Jurkat, Clone E6-1 (cell line): ENCODE measurements around the gene NSUN2.

Experiments
- DNase-seq: peaks from one replicate; pipeline ENCODE4 v3.0.0-alpha.2; 2011; ENCODE audit warnings: low read depth, low spot score
- H3K4me3 ChIP-seq: 2 replicates; pipeline ENCODE4 v1.5.1; 2011; ENCODE audit warnings: mild to moderate bottlenecking, low read length, control low read depth, moderate library complexity

The NSUN2 gene

DNA sequence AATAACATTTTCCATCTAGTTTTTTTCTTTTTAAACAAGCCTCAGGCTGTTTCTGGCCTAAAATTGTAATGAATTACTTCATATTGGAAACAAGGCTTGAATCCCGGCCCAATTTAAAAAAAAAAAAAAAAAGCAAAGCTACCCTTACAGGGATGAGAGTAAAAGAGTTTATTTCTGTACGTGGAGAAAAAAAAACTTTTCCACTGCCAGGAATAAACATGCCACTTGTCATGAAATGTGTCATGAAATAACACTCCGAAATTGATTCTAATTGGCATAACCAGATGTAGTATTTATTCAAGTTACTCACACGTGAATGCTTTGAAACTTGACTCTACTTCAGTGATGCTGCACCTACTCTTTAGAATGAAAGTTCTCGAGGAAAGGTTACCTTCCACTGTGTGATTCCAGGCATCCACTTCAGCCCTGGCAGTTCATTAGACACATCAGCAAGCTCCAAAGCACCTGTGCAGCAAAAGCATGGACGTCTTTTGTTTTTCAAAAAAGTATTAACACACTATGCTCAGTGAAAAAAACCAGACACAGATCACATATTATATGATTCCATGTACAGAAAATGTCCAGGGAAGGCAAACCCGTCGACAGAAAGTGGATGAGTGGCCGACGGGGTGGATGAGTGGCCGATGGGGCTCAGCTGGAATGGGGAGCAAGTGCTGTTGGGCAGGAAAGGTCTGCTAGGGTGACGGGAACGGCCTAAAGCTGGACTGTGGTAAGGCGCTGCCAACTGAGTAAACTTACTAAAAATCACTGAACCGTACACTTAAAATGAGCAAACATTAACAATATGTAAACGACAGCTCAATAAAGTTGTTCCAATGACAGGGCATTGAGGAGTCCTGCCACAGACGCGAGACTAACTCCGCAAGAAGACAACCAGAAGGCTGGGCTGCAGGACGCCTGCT is 21.2 kb downstream of the NSUN2 start:
- no peak for DNase-seq
- H3K4me3 ChIP-seq: no peak overlapping the region

DNA sequence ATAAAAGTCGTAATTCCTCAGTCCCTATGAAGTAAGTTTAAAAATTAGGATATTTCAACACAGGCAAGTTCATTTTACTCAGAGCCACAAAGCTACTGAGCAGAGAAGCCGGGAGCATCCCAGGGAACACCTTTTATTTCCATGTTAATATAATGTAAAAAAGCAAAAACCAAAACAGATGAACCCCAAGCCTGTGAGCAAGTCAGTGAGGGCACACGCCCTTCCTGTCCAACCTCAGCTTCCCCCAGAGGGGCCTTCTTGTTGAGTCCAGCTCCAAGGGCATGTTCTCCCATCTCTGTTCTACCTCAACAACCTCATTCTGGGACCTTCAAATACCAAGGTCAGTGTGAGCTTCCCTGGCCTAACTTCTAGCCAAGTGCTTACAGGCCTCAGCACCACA is 24.8 kb downstream of the NSUN2 start:
- H3K4me3 ChIP-seq: no peak overlapping the region
- DNase-seq: no peak

- H3K4me3 ChIP-seq: no peak overlapping the region
- no peak for DNase-seq
Measured at GRCh38 chr5:6607559-6607936, 25.3 kb downstream of the NSUN2 start.

DNA sequence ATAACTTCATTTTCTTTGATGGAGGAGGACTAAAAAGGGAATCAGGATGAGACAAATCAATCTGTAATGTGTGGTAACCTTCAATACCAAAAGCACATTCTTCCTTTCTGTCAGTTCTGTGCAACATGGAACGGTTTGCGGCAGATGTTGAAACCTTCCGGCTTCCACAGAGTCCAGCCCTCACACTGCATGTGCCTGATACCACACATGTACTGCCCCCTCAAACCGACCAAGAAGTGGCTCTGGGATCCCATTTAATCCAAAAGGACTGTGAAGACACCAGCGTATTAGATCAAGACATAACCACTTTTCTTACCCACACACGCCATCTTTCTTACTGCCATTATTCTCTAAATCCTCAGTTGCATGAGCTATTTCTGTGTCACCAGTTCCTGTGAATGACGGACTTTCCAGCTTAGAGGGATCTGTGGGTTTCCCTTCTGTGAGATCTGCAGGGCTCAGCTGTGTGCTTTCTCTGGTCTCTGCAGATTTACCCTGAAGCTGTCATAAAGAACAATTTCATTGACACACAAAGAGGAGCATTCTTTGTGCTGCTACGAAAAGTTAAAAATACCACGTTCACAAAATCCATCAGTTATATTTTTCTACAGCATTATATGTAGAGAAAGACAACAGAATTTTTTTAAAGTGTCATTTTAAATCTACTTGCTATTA is 25.8 kb downstream of the NSUN2 start:
- DNase-seq: no peak
- H3K4me3 ChIP-seq: no peak overlapping the region

DNA sequence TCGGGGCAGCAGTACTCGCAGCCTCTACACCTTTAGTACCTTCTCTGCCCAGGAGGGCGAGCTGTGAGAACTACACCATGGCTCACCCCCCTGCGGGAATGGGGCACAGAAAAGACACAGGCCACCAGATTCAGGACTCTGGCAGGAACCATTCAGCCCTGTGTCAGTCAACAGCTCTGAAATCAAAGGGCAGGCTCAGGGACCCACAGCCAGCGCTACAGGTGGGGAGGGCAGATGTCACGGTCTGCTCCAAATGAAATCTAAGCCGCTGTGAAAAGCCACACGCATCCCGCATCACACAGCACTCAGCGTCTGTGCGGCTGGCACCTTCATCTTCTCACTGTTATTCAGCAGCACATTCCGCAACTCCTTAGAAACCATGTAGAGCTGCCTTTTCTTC is 27.9 kb downstream of the NSUN2 start:
- no peak for DNase-seq
- no peak overlapping the region for H3K4me3 ChIP-seq

- no peak for DNase-seq
Measured at GRCh38 chr5:6604341-6604740, 28.5 kb downstream of the NSUN2 start.

GRCh38 chr5:6603643-6604042 is 29.2 kb downstream of the NSUN2 start:
- DNase-seq: no peak
- no peak overlapping the region for H3K4me3 ChIP-seq

More at GRCh38 chr5:6604341-6604740, 28.5 kb downstream of the NSUN2 start:
- H3K4me3 ChIP-seq: no peak overlapping the region

- no peak for DNase-seq
Measured at GRCh38 chr5:6602441-6602840, 30.4 kb downstream of the NSUN2 start.

DNA sequence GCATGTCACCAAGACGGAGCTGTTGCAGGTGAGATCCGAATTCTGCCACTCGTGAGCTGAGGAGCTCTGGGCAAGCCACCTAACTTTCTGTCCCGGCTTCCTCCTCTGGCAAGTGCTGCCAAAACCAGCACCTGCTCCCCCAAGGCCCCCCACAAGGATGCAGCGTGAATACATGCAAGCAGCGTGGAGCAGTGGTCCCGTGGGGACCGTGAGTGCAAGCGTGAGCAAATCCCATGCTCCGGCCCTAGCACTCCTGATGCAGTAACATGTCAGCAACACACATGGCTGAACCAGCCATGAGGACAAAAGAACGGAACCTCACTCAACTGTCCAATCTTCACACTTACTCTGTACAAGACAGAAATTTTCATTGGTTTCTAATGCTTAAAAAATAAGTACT is 31.0 kb downstream of the NSUN2 start:
- no peak for DNase-seq
- H3K4me3 ChIP-seq: no peak overlapping the region

More at GRCh38 chr5:6602441-6602840, 30.4 kb downstream of the NSUN2 start:
- H3K4me3 ChIP-seq: no peak overlapping the region

DNA sequence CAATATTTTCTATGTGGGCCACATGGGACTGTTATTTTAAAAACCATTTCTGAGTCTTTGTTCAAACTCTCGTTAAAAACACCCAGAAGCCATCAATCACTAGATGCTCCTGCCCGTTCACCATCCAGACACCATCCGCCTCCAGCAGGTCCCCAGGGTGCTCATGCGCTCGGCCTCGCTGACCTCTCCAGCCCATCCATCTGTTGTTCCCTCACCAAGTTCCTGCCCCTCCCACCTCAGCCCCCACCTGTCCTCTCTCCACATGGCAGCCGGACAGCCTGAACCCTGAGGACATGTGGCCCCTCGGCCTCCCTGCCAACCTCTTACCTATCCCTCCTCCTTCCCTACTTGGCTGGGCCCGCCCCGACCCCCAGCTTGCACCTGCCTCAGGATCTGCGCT is 31.6 kb downstream of the NSUN2 start:
- H3K4me3 ChIP-seq: no peak overlapping the region
- no peak for DNase-seq

- H3K4me3 ChIP-seq: no peak overlapping the region
- no peak for DNase-seq
Measured at GRCh38 chr5:6599739-6600138, 33.1 kb downstream of the NSUN2 start.

DNA sequence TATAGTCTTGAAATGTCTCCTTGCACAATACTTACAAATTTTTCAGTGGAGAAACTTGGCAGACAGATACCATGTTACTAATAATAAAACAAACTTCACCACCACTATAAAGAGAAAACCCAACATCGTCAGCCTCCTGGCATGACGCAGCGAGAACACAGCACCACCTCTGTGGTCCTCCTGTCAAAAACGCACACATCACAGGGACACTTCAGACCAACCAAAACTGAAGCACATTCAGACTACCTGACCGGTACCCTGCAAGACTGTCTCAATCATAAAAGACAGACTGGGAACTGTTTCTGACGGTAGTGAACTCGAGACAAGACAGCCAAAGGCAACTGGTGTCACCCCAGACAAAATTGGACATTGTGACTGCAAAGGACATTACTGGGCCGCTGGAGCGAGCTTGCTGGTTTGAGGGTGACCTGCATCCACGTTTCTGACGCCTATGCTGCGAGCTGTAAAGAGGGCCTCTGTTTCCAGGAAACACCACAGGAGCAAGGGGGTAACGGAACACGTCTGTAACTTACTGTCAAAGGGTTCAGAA is 34.4 kb downstream of the NSUN2 start:
- DNase-seq: no peak
- no peak overlapping the region for H3K4me3 ChIP-seq

DNA sequence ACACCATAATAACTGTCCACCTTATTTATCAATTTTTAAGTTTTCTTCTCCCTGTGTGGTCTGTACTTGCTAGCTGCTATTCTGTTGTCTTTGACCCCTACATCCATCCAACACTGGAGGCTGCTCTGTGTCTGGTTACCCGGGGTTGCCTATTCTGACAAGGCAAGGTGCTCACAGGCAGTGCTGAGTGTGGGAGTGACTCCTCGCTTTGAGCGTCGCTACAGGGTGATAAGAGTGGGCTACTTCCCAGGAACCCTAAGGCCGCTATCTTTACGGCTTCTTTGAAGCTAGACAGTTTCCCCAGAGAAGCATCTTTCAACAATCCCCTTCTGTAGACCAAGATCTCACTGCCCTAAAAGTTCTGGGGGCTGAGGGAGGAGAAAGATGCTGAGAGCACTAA is 35.3 kb downstream of the NSUN2 start:
- no peak overlapping the region for H3K4me3 ChIP-seq
- DNase-seq: no peak

- no peak overlapping the region for H3K4me3 ChIP-seq
- no peak for DNase-seq
Measured at GRCh38 chr5:6596388-6596787, 36.5 kb downstream of the NSUN2 start.

DNA sequence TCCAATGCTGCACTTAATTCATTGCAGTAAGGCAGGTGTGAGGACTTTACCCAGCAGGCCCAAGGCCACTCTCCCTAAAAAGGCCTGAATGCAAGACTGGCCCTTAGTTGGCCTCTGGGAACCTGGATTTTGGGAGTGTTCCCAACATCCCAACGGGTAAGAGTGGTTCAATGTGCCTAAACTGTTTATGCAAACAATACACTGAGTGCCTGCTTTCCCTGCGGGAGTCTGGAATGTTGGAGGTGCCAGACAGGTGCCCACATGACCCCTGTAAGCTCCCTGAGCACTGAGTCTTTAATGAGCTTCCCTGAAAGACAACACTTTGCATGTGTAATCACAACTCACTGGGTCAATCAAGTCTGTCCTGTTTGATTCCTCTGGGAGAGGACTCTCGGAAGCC is 37.4 kb downstream of the NSUN2 start:
- H3K4me3 ChIP-seq: no peak overlapping the region
- no peak for DNase-seq

- DNase-seq: no peak
- H3K4me3 ChIP-seq: no peak overlapping the region
Measured at GRCh38 chr5:6594066-6594465, 38.8 kb downstream of the NSUN2 start.

DNA sequence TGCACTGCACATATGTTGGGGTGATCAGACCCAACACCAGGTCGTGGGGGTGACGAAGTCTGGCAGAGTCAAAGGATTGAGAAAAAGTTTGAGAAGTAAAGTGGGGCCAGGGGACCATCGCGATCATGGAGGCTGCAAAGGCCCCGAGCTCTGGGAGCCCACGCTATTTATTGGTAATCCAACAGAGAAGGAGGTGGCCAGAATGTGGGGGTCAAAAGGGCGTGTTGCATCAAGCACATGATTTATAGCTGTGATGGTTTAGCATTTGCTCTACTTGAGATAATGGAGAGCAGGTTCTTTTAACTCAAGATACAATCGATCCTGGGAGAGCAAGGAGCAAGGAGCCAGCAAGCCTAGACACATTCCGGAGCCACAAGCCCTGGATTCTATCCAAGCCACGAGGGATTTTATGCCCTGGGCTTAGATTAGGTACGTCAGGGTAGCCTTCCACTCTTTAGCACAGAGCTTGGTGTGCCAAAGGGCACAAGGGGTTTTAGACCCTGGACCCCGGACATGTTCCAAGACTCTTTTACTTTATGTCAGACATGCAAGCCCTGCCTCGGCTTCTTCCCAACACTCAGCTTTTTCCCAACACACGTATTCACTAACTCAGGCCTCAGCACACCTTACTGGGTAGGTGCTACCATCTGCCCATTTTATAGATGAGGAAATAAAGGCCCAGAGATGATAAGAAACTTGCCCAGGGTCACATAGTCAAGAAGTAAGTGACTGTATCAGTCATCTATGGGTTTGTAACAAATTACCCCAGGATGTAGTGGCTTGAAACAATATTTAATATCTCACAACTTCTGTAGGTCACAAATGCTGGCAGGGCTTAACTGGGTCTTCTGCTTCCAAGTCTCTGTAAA is 39.5 kb downstream of the NSUN2 start:
- no peak for DNase-seq
- H3K4me3 ChIP-seq: no peak overlapping the region

DNA sequence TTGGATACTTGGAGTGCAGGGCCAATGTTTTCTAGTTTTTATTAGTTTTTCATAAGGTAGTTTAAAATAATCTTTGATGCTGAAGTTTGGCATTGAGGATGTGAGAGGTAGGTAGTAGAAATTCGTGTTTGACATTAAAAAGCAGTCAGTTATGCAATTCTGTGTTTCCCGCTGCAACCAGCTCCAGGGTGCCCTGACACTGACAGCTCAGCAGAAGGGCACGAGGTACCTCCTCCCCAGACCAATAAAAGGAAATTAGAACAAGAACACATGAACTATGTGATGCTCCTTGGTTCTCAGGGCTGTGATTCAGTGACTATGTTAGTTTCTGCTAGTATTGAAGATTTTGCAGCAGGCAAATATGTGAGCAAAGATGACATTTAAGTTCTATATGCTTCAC is 40.2 kb downstream of the NSUN2 start:
- DNase-seq: no peak
- no peak overlapping the region for H3K4me3 ChIP-seq

DNA sequence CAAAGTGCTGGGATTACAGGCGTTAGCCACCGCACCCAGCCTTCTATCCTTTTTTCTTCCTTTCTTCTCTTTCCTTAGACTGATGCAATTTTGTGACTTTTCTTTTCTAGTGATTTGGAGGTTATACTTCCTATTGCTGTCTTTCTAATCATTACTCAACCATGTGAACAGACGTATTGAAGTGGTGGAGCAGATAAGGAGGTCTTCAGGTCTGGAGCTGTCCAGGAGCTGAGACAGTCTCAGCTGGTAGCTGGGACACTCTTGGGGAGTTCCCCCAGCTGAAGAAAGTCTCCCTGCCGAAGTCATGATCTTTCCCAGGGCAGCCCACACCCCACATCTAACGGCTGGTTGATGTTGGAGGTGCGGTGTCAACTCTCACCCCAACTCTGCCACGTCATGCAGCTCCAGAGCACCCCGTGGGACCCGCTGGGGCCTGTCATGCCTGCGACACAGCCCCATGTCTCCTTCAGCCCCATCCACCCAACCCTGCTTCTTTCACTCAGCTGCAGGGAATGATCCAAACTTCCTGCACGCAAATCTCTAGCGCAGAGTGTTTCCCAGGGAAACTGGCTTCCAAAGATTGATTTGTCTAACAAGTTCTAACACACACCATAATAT is 41.1 kb downstream of the NSUN2 start:
- no peak overlapping the region for H3K4me3 ChIP-seq
- no peak for DNase-seq
